Pancreas (tissue), 10 donors: ENCODE measurements around the gene YY1. TPM values are rescaled to one million over a fixed set of nuclear protein-coding genes. Genes with fewer than 3 reads are reported as not detected.

Source experiments
- ATAC-seq, 4 donors: fragments of 200-7000 bp; cut with Tn5 transposase; one replicate each; pipeline versions ENCODE4 v1.8.0 to v1.9.1; 2020; ENCODE audit warnings: mild to moderate bottlenecking in 4 of 4, moderate library complexity in 4 of 4
- DNase-seq, 6 donors: peaks; one replicate each; pipeline ENCODE4 v3.0.0-alpha.2; 2020
- FAIRE-seq: peaks from 2 replicates; lab custom pipeline; 2012; peaks lifted over from hg19 to GRCh38; lab: Jason Lieb, UNC
- H3K27ac ChIP-seq, 4 donors: fragments of 200-600 bp; sonication (generic); 1 replicate in 3 of 4; 2 replicates in 1 of 4; pipeline versions ENCODE4 v1.5.0 to v1.8.0; 2020
- H3K27me3 ChIP-seq, 4 donors: fragments of 200-600 bp; one replicate each; pipeline ENCODE4 v1.8.0; 2021
- H3K36me3 ChIP-seq, 3 donors: fragments of 200-600 bp; sonication (generic) in 1 of 3; one replicate each; pipeline versions ENCODE4 v1.5.0 to v1.8.0; 2020 to 2021
- H3K4me1 ChIP-seq, 3 donors: fragments of 200-600 bp; one replicate each; pipeline ENCODE4 v1.8.0; 2021
- H3K4me3 ChIP-seq, 4 donors: fragments of 200-600 bp; sonication (generic) in 2 of 4; one replicate each; pipeline versions ENCODE4 v1.5.0 to v1.8.0; 2020 to 2021
- H3K9me3 ChIP-seq, 4 donors: fragments of 200-600 bp; one replicate each; pipeline ENCODE4 v1.8.0; 2021
- WGBS, 2 donors: extraction: QIAGEN DNeasy Blood & Tissue Kit; methylation state at CpG; one replicate each; pipeline ENCODE4 v1.1.7; 2013; 5-methylcytosine and 5-hydroxymethylcytosine counted together
- intact Hi-C, 3 donors: fragments of 100-400 bp; cut with DNase I; formaldehyde crosslinking; loops; one replicate each; pipeline versions ENCODE4 v1.11.1 to v1.14.2; 2022
- polyA plus RNA-seq, 2 donors: library from polyadenylated mRNA; stranded (reverse); fragments of 200-250 nt; gene quantifications; one replicate each; pipeline ENCODE4 v1.2.3, GENCODE V29; 2013
- total RNA-seq, 6 donors: library from RNA; stranded (reverse); fragmentation: NEBNext Ultra II Directional in 4 of 6; extraction: Animal tissue kit (Norgen Biotek cat#: 25700) in 4 of 6; gene quantifications; one replicate each; pipeline versions ENCODE4 v1.2.1 to v1.2.4, GENCODE V29; 2021 to 2023
- TF ChIP-seq, protein P1 (sequence below), 4 donors: fragments of 200-600 bp; sonication (generic) in 3 of 4; IDR thresholded peaks; one replicate each; pipeline versions ENCODE4 v1.5.0 to v1.8.0; 2021; ENCODE audit warnings: antibody characterized with exemption in 4 of 4
- donor health status: healthy with polysubstance abuse.
- donor health status: DM: no; HTN: no; CAD: no; lungs with moderate emphysema.
- donor health status: DM: no; HTN: no; CAD: no.
- donor health status: control.
- donor health status: control.
- donor health status: Bipolar disorder and iron deficiency.
- donor health status: DM: yes; HTN: yes; CAD: no.
- donor health status: DM: no; HTN: no; CAD: no.
- donor health status: DM: no; HTN: no; CAD: no.
- donor health status: DM: yes; HTN: yes; CAD: no.

The YY1 gene
- total and polyA plus RNA-seq, 8 donors, result 10.5 to 38.7 (median 24.1) TPM

DNA sequence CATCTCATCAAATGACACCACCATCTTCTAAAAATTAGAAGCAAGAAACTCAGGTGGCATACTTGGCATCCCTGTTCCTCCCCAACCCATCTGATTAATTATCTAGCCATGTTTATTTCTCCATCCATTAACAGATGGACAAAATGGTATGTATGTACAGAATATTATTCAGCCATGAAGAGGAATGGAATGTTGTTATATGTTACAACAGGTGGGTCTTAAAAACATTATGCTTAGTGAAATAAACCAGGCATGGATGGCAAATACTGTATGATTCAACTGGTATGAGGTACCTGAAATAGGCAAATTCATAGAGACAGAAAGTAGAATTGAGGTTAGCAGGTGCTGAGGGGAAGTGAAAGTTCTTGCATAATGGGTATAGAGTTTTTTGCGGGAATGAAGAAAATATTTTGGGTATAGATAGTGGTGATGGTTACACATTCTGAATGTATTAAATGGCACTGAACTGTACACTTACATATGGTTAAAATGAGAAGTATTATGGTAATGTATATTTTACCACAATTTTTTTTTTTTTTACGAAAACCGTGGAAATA lies 17.5 kb downstream of the YY1 start:
- H3K4me1 ChIP-seq, result peaks cover 0 to under 1% (median 0%) of the 10 kb centered on the region in 3 donors
- DNase-seq, result no peak
- H3K27ac ChIP-seq, result no peak overlapping the region
- TF ChIP-seq, protein P1, sequence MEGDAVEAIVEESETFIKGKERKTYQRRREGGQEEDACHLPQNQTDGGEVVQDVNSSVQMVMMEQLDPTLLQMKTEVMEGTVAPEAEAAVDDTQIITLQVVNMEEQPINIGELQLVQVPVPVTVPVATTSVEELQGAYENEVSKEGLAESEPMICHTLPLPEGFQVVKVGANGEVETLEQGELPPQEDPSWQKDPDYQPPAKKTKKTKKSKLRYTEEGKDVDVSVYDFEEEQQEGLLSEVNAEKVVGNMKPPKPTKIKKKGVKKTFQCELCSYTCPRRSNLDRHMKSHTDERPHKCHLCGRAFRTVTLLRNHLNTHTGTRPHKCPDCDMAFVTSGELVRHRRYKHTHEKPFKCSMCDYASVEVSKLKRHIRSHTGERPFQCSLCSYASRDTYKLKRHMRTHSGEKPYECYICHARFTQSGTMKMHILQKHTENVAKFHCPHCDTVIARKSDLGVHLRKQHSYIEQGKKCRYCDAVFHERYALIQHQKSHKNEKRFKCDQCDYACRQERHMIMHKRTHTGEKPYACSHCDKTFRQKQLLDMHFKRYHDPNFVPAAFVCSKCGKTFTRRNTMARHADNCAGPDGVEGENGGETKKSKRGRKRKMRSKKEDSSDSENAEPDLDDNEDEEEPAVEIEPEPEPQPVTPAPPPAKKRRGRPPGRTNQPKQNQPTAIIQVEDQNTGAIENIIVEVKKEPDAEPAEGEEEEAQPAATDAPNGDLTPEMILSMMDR (IDR thresholded peaks at IDR 0.05), result no peak
- 93 to 97% methylated on average over 3 of the region's 3 CpGs for WGBS, 2 donors
- no peak overlapping the region for H3K4me3 ChIP-seq
- no peak for FAIRE-seq
- ATAC-seq, result no peak
- no peaks in the 10 kb centered on the region for H3K9me3 ChIP-seq
- intact Hi-C loops, result no loop called here
- H3K27me3 ChIP-seq, result no peaks in the 10 kb centered on the region
- no peaks in the 10 kb centered on the region for H3K36me3 ChIP-seq

DNA sequence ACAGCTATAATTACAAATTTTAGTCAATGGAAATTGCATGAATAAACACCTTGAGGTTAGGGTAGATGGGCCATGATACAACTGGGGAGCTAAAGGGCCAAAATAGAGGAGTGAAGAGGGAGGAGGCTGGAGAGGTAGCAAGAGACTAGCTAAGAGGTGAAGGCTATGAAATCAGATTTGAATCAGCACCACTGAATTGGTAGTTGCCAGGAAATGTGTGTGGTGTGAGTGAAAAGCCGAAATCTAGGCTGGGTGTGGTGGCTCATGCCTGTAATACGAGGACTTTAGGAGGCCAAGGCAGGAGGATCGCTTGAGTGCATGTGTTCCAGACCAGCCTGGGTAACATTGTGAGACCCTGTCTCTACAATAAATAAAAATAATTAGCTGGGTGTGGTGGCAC lies 22.7 kb downstream of the YY1 start:
- no peak for DNase-seq
- WGBS, 2 donors, result 91 to 95% methylated on average over 3 of the region's 3 CpGs

DNA sequence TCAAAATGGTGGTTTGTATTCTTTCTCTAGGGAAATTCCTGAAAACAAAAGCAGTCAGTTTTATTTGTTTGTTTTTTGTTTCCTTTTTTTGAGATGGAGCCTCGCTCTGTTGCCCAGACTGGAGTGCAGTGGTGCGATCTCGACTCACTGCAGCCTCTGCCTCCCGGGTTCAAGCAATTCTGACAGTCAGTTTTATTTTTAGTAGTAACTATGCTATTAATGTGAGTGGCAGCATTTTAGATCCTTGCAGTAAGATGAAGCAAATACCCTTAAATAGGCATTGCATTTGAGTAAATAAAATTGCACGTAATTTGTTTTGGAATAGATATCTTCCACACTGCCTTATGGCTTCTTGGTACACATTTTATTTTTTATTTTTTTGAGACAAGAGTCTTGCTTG lies 23.6 kb downstream of the YY1 start:
- Histone ChIP-seq H3K27me3 (no peaks in the 10 kb centered on the region), H3K36me3 (peaks cover 2 to 18% (median 12%) of the 10 kb centered on the region in 3 donors), H3K27ac (no peak overlapping the region), H3K9me3 (no peaks in the 10 kb centered on the region), H3K4me1 (no peaks in the 10 kb centered on the region), H3K4me3 (no peak overlapping the region)
- WGBS, 2 donors, result 79 to 83% methylated on average over 5 of the region's 5 CpGs
- intact Hi-C loops, result no loop called here
- ATAC-seq (no peak), FAIRE-seq (no peak), DNase-seq (no peak)
- TF ChIP-seq, protein P1 (IDR thresholded peaks at IDR 0.05), result no peak

More for the DNA sequence above, 22.7 kb downstream of the YY1 start:
- Histone ChIP-seq H3K4me3 (no peak overlapping the region), H3K36me3 (peaks cover 2 to 18% (median 12%) of the 10 kb centered on the region in 3 donors), H3K4me1 (no peaks in the 10 kb centered on the region), H3K27me3 (no peaks in the 10 kb centered on the region), H3K9me3 (no peaks in the 10 kb centered on the region), H3K27ac (no peak overlapping the region)
- FAIRE-seq (no peak), ATAC-seq (no peak)
- intact Hi-C loops, result no loop called here
- TF ChIP-seq, protein P1 (IDR thresholded peaks at IDR 0.05), result no peak

DNA sequence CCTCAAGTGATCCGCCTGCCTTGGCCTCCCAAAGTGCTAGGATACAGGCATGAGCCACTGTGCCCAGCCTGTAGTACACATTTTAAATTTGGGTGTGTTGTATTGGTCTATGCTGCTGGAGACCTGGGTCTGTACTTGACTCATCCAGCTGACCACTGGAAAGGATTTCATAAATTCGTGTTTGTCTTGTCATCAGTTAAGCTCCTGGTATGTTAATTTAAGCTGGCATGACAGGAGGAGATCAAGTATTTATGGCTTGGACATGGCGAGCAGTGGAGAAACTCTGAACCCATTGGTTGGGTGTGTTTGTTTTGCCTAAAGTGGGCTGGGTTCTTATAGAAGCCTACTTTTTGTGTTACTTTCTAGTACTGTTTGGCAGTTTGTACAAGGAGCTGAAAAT lies 24.2 kb downstream of the YY1 start:
- intact Hi-C loops, result no loop called here
- Histone ChIP-seq H3K36me3 (peaks cover 2 to 18% (median 12%) of the 10 kb centered on the region in 3 donors), H3K4me1 (no peaks in the 10 kb centered on the region), H3K27me3 (no peaks in the 10 kb centered on the region), H3K4me3 (no peak overlapping the region), H3K27ac (no peak overlapping the region), H3K9me3 (no peaks in the 10 kb centered on the region)
- DNase-seq (no peak), FAIRE-seq (no peak), ATAC-seq (no peak)
- WGBS, 2 donors, result 69 to 74% methylated on average over 3 of the region's 3 CpGs
- TF ChIP-seq, protein P1 (IDR thresholded peaks at IDR 0.05), result no peak

DNA sequence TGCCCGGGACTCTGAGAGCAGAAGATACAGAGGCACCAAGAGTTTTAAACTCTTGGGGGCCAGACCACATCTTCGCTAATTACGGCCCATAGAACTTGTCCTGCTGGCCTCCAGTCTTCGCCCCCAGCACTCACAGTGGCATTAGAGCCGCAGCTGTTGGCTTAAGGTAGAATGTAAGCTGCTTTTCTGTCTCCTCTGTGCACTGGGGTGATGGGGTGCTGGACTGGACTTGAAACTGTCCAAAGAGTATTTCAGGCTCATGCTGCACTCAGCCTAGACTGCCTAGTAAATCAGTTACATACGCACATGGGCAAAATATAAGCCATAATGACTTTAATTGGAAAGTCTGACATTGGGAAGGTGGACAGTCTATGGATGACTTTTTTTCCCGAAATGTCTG lies 29.0 kb downstream of the YY1 start:
- FAIRE-seq (no peak), DNase-seq (no peak), ATAC-seq (no peak)
- Histone ChIP-seq H3K27me3 (no peaks in the 10 kb centered on the region), H3K36me3 (peaks cover 0 to 11% (median 10%) of the 10 kb centered on the region in 3 donors), H3K9me3 (no peaks in the 10 kb centered on the region), H3K27ac (no peak overlapping the region), H3K4me1 (peaks cover 5 to 11% (median 10%) of the 10 kb centered on the region in 3 donors), H3K4me3 (no peak overlapping the region)
- intact Hi-C loops, result no loop called here
- TF ChIP-seq, protein P1 (IDR thresholded peaks at IDR 0.05), result no peak
- 89 to 91% methylated on average over 7 of the region's 7 CpGs for WGBS, 2 donors
